DOHH2 (cell line): ENCODE data around the gene SCGB1C2.

Source experiments
- H3F3A ChIP-seq: fragments of 200-600 bp; sonication (generic), shearing (Covaris generic); 2 replicates; pipeline ENCODE4 v1.6.0; 2016; ENCODE audit warnings: antibody characterized with exemption, mild to moderate bottlenecking; ENCODE audit not compliant: control insufficient read depth, insufficient read depth
- H3K27ac ChIP-seq: fragments of 200-600 bp; sonication (generic); 2 replicates; pipeline ENCODE4 v1.5.1; 2014; ENCODE audit warnings: low read depth, mild to moderate bottlenecking, low read length, moderate library complexity
- H3K27me3 ChIP-seq: fragments of 200-600 bp; sonication (generic); 2 replicates; pipeline ENCODE4 v1.6.1; 2014; ENCODE audit warnings: mild to moderate bottlenecking, low read length, mixed read lengths; ENCODE audit not compliant: control insufficient read depth
- H3K36me3 ChIP-seq: fragments of 200-600 bp; sonication (generic); 2 replicates; pipeline ENCODE4 v1.6.1; 2014; ENCODE audit warnings: mild to moderate bottlenecking, low read length, moderate library complexity, mixed read lengths; ENCODE audit not compliant: control insufficient read depth
- H3K4me1 ChIP-seq: fragments of 200-600 bp; sonication (generic); 2 replicates; pipeline ENCODE4 v1.6.1; 2014; ENCODE audit warnings: mild to moderate bottlenecking, low read length, mixed read lengths; ENCODE audit not compliant: control insufficient read depth
- H3K4me2 ChIP-seq: fragments of 200-600 bp; sonication (generic); 2 replicates; pipeline ENCODE4 v1.6.0; 2014; ENCODE audit warnings: mild to moderate bottlenecking, low read length, moderate library complexity
- H3K4me3 ChIP-seq: fragments of 200-600 bp; sonication (generic); 2 replicates; pipeline ENCODE4 v1.5.1; 2014; ENCODE audit warnings: mild to moderate bottlenecking, low read length, mixed read lengths
- H3K79me2 ChIP-seq: fragments of 200-600 bp; sonication (generic); 2 replicates; pipeline ENCODE4 v1.6.1; 2014; ENCODE audit warnings: mild to moderate bottlenecking, low read length, mixed read lengths; ENCODE audit not compliant: control insufficient read depth
- H3K9me2 ChIP-seq: fragments of 200-600 bp; sonication (generic); replicated peaks from 2 replicates; pipeline ENCODE4 v1.6.1; 2014; ENCODE audit warnings: mild to moderate bottlenecking, low read length, mixed read lengths; ENCODE audit not compliant: control insufficient read depth
- H3K9me3 ChIP-seq: fragments of 200-600 bp; sonication (generic); 2 replicates; pipeline ENCODE4 v1.6.1; 2014; ENCODE audit warnings: antibody characterized with exemption, low read length, mixed read lengths; ENCODE audit not compliant: control insufficient read depth, insufficient read depth
- H4K20me1 ChIP-seq: fragments of 200-600 bp; sonication (generic); 2 replicates; pipeline ENCODE4 v1.6.0; 2014; ENCODE audit warnings: low read depth, mild to moderate bottlenecking, antibody characterized with exemption, low read length, moderate library complexity; ENCODE audit not compliant: control insufficient read depth, insufficient read depth
- CTCF ChIP-seq: fragments of 200-600 bp; sonication (generic); IDR thresholded peaks from one replicate; pipeline ENCODE4 v1.5.1; 2014; ENCODE audit warnings: antibody characterized with exemption, mild to moderate bottlenecking, low read depth, low read length; ENCODE audit not compliant: poor library complexity, severe bottlenecking
- EZH2phosphoT487 ChIP-seq: fragments of 200-600 bp; sonication (generic); IDR thresholded peaks from 2 replicates; pipeline ENCODE4 v1.6.1; 2017; ENCODE audit warnings: borderline replicate concordance, mild to moderate bottlenecking, antibody characterized with exemption, low read length, moderate library complexity, mixed read lengths

SCGB1C2 gene

GRCh38 chr17:180381-181244, 43.2 kb downstream of the SCGB1C2 start:
- Histone ChIP-seq H3F3A (no peaks in the 10 kb centered on the region), H3K9me3 (no peaks in the 10 kb centered on the region), H3K27me3 (no peaks in the 10 kb centered on the region), H3K4me1 (no peaks in the 10 kb centered on the region), H3K9me2 (no peaks in the 10 kb centered on the region), H3K4me3 (no peak overlapping the region), H4K20me1 (no peaks in the 10 kb centered on the region), H3K36me3 (no peaks in the 10 kb centered on the region), H3K79me2 (no peaks in the 10 kb centered on the region), H3K27ac (no peak overlapping the region), H3K4me2 (no peak overlapping the region)
- TF ChIP-seq EZH2phosphoT487, result no peak
- TF ChIP-seq CTCF, result no peak

DNA sequence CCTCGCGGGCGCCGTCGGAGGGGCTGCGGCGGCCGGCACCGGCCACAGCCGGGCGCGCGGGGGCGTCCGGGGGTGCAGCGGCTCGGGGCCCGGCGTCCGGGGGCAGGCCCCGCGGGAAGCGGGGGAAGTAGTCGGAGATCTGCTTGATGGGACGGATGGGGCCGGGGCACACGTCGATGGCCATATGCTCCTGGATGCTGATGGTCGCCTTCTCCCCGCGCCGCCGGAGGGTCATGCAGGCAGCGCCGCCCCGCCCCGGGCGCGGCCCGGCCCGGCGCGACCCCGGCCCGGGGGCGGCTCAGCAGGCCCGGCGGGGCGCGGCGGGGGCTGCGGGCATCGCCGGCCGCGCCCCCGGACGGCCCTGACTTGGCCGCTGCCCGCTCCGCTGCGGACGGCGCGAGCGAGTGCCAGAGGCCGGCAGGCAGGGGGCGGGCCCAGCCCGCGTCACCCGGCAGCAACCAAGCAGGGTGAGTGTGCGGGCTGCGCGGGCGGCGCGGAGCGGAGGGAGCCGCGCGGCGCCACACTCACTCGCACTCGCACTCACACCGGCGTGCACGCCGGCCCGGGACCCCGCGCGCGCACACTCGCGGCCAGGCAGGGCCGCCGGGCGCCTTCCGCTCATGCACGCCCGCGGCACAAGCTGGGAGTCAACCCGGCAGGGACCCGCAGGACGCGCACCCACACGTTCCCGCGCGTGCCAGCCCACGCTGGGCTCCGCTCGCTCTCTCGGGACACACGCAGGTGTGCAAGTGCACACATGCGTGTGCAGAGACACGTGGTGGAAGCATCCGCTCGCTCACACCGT, 44.1 kb downstream of the SCGB1C2 start, which contains the start of gene DOC2B:
Gene DOC2B, minus strand, starts transcription at position 406 of the 805 bp plus-strand sequence. Its CDS starts 171 bp downstream, at position 235.
- no peak within 1 kb of the TSS for H3K27ac ChIP-seq
- H4K20me1 ChIP-seq, result no peaks in the 10 kb centered on the region
- no peaks in the 10 kb centered on the region for H3K9me2 ChIP-seq
- TF ChIP-seq EZH2phosphoT487 (no peak), CTCF (no peak)
- no peaks in the 10 kb centered on the region for H3K27me3 ChIP-seq
- H3K4me2 ChIP-seq, result no peak within 1 kb of the TSS
- H3K4me1 ChIP-seq, result no peaks in the 10 kb centered on the region
- no peaks in the 10 kb centered on the region for H3F3A ChIP-seq
- H3K4me3 ChIP-seq, result no peak within 1 kb of the TSS
- no peaks in the 10 kb centered on the region for H3K79me2 ChIP-seq
- H3K9me3 ChIP-seq, result no peaks in the 10 kb centered on the region
- no peaks in the 10 kb centered on the region for H3K36me3 ChIP-seq

DNA sequence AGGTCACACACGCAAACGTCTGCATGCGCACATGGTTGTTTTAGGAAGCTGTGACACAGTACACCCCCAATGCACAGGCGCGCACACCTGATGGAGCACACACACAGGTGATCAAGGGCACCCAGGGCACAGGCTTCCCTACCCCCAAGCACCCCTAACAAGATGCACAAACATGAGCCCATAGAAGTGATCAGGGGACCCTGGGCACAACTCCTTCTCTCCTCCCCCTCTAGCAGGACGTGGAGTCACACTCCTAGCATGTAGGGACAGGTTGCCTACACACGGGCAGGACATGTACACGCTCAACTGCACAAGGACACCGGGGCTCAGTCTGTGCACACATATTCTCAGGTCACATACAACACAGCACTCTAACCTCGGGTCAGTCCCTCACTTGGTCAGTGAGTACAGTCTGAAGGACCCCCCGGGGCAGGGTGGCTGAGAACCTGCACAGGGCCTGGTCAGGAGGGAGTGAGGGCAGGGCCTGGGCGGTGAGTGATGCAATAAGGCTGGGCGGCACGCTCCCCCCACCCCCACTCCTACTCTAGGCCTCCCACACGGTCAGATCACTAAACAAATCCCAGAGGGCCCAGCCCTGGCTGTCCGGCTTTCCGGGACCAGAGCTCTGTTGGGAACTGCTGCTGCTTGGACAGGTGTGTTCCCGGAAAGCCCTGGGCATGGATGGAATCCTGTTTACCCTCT, 44.8 kb downstream of the SCGB1C2 start:
- Histone ChIP-seq H3K79me2 (no peaks in the 10 kb centered on the region), H3K4me2 (no peak overlapping the region), H3F3A (no peaks in the 10 kb centered on the region), H3K27me3 (no peaks in the 10 kb centered on the region), H3K4me1 (no peaks in the 10 kb centered on the region), H4K20me1 (no peaks in the 10 kb centered on the region), H3K9me2 (no peaks in the 10 kb centered on the region), H3K4me3 (no peak overlapping the region), H3K36me3 (no peaks in the 10 kb centered on the region), H3K9me3 (no peaks in the 10 kb centered on the region), H3K27ac (no peak overlapping the region)
- TF ChIP-seq EZH2phosphoT487, result no peak
- TF ChIP-seq CTCF, result no peak
